SK-N-MC (cell line): ENCODE data around the gene MSX1.

ENCODE experiments used
- EZH2 ChIP-seq: fragments of 200-600 bp; sonication (generic); IDR thresholded peaks from one replicate; pipeline ENCODE4 v1.6.1; 2017; ENCODE audit warnings: antibody characterized with exemption
- POLR2AphosphoS5 ChIP-seq: IDR thresholded peaks from 2 replicates; pipeline ENCODE4 v1.6.1; 2012; ENCODE audit warnings: mild to moderate bottlenecking, low read depth, low read length, borderline replicate concordance

- TF ChIP-seq POLR2AphosphoS5 (no peak), EZH2 (no peak)
These were observed 29.2 kb downstream of the MSX1 start for GRCh38 chr4:4888695-4889094.
